H1 (cell line): ENCODE results near the gene MOB3B. TPM values are rescaled to one million over a fixed set of nuclear protein-coding genes. Genes with fewer than 3 reads are reported as not detected.

Experiments used
- BRCA1 ChIP-seq: IDR thresholded peaks from 2 replicates; pipeline ENCODE4 v1.6.1; 2012; ENCODE audit warnings: low read depth, low read length, improper control_type of control experiment
- CTBP2 ChIP-seq: IDR thresholded peaks from 2 replicates; pipeline ENCODE4 v1.7.0; 2011; ENCODE audit warnings: borderline replicate concordance, mild to moderate bottlenecking, moderate library complexity, mixed read lengths, low read length; ENCODE audit not compliant: insufficient read depth, insufficient read length
- EGR1 ChIP-seq: IDR thresholded peaks from 2 replicates; pipeline ENCODE4 v1.6.1; 2011; ENCODE audit warnings: low read depth, low read length, borderline replicate concordance
- NANOG ChIP-seq: IDR thresholded peaks from 2 replicates; pipeline ENCODE4 v1.6.1; 2011; ENCODE audit warnings: low read length, low read depth, mild to moderate bottlenecking, inconsistent platforms; ENCODE audit not compliant: insufficient read depth, poor library complexity, severe bottlenecking
- SIN3A ChIP-seq, 2 experiments: IDR thresholded peaks in 1 of 2; conservative IDR thresholded peaks in 1 of 2; 2 replicates each; pipeline ENCODE4 v1.6.1; 2011 to 2012; ENCODE audit warnings: low read length in 2 of 2, improper control_type of control experiment in 1 of 2, low read depth in 1 of 2, mild to moderate bottlenecking in 1 of 2
- TBP ChIP-seq: IDR thresholded peaks from 2 replicates; pipeline ENCODE4 v1.6.1; 2011; ENCODE audit warnings: low read depth, low read length, improper control_type of control experiment
- TEAD4 ChIP-seq: IDR thresholded peaks from 2 replicates; pipeline ENCODE4 v1.6.1; 2012; ENCODE audit warnings: low read depth, low read length, inconsistent platforms, mixed read lengths
- polyA plus RNA-seq, 7 experiments: library from polyadenylated mRNA; depleted of rRNA in 3 of 7; stranded (reverse) in 5 of 7; unstranded in 2 of 7; fragments of >200 nt in 5 of 7; fragments of 200-250 nt in 2 of 7; gene quantifications; 1 replicate in 5 of 7; 2 replicates in 1 of 7; 4 replicates in 1 of 7; pipeline versions ENCODE4 v1.2.1 to v1.2.3, GENCODE V29; 2011 to 2013; ENCODE audit warnings: missing spikeins in 2 of 7, mixed read lengths in 2 of 7
- total RNA-seq: library from RNA; stranded (reverse); fragmentation: NEBNext Ultra II Directional; extraction: Animal tissue kit (Norgen Biotek cat#: 25700); gene quantifications from 2 replicates; pipeline ENCODE4 v1.2.1, GENCODE V29; 2021
- TF ChIP-seq, protein P1 (sequence below): fragments of 300-600 bp; sonication (generic); IDR thresholded peaks from 2 replicates; pipeline ENCODE4 v1.7.1; 2012; ENCODE audit warnings: low read length, moderate library complexity, mild to moderate bottlenecking, inconsistent platforms; ENCODE audit not compliant: insufficient replicate concordance

MOB3B gene
- total and polyA plus RNA-seq, 2 of the 8 experiments (the other 6 are each of a cell fraction or from before 2014, with no cell fraction given), result 12.7 to 16.1 TPM

DNA sequence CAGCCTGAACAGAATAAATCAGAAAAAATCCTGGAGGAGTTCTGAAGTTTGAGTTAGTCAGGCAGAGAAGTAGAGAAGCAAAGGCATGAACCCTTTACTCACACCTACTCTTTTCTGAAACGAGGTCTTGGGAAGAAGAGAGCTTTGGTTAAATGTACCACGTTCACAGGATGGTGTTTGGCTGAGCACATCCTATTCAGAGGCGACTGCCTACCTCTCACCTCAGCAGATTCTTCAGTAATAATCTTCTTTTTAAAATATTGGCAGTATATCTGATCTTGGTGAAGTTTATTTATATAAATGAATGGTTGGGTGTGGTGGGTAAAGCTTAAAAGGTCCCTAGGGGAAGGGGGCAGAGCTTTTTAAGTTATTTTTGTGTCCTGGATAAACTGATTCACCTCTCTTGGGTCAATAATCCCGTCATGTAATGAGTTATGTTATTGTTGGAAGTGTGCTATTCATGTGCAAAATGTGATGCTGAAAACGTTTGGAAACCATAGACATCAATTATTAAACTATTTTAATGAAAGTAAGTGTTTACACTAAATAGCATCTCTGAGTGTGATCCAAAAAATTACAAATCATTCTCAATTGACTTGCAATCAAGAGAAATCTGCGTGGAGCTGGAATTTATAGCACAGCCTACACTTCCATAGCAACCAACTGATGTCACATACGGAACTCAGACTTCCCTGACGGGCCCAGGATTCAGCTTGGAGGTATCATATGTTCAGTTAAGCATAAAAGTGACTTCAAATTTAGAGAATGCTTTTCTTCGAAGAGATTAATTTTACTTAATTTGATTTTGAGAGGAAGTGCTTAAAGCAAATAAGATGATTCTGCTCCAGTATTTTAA is 138.3 kb downstream of the MOB3B start (continued):
- TF ChIP-seq, protein P1, sequence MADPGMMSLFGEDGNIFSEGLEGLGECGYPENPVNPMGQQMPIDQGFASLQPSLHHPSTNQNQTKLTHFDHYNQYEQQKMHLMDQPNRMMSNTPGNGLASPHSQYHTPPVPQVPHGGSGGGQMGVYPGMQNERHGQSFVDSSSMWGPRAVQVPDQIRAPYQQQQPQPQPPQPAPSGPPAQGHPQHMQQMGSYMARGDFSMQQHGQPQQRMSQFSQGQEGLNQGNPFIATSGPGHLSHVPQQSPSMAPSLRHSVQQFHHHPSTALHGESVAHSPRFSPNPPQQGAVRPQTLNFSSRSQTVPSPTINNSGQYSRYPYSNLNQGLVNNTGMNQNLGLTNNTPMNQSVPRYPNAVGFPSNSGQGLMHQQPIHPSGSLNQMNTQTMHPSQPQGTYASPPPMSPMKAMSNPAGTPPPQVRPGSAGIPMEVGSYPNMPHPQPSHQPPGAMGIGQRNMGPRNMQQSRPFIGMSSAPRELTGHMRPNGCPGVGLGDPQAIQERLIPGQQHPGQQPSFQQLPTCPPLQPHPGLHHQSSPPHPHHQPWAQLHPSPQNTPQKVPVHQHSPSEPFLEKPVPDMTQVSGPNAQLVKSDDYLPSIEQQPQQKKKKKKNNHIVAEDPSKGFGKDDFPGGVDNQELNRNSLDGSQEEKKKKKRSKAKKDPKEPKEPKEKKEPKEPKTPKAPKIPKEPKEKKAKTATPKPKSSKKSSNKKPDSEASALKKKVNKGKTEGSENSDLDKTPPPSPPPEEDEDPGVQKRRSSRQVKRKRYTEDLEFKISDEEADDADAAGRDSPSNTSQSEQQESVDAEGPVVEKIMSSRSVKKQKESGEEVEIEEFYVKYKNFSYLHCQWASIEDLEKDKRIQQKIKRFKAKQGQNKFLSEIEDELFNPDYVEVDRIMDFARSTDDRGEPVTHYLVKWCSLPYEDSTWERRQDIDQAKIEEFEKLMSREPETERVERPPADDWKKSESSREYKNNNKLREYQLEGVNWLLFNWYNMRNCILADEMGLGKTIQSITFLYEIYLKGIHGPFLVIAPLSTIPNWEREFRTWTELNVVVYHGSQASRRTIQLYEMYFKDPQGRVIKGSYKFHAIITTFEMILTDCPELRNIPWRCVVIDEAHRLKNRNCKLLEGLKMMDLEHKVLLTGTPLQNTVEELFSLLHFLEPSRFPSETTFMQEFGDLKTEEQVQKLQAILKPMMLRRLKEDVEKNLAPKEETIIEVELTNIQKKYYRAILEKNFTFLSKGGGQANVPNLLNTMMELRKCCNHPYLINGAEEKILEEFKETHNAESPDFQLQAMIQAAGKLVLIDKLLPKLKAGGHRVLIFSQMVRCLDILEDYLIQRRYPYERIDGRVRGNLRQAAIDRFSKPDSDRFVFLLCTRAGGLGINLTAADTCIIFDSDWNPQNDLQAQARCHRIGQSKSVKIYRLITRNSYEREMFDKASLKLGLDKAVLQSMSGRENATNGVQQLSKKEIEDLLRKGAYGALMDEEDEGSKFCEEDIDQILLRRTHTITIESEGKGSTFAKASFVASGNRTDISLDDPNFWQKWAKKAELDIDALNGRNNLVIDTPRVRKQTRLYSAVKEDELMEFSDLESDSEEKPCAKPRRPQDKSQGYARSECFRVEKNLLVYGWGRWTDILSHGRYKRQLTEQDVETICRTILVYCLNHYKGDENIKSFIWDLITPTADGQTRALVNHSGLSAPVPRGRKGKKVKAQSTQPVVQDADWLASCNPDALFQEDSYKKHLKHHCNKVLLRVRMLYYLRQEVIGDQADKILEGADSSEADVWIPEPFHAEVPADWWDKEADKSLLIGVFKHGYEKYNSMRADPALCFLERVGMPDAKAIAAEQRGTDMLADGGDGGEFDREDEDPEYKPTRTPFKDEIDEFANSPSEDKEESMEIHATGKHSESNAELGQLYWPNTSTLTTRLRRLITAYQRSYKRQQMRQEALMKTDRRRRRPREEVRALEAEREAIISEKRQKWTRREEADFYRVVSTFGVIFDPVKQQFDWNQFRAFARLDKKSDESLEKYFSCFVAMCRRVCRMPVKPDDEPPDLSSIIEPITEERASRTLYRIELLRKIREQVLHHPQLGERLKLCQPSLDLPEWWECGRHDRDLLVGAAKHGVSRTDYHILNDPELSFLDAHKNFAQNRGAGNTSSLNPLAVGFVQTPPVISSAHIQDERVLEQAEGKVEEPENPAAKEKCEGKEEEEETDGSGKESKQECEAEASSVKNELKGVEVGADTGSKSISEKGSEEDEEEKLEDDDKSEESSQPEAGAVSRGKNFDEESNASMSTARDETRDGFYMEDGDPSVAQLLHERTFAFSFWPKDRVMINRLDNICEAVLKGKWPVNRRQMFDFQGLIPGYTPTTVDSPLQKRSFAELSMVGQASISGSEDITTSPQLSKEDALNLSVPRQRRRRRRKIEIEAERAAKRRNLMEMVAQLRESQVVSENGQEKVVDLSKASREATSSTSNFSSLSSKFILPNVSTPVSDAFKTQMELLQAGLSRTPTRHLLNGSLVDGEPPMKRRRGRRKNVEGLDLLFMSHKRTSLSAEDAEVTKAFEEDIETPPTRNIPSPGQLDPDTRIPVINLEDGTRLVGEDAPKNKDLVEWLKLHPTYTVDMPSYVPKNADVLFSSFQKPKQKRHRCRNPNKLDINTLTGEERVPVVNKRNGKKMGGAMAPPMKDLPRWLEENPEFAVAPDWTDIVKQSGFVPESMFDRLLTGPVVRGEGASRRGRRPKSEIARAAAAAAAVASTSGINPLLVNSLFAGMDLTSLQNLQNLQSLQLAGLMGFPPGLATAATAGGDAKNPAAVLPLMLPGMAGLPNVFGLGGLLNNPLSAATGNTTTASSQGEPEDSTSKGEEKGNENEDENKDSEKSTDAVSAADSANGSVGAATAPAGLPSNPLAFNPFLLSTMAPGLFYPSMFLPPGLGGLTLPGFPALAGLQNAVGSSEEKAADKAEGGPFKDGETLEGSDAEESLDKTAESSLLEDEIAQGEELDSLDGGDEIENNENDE, result no peak
- no peak for TF ChIP-seq TBP
- TF ChIP-seq SIN3A (conservative IDR thresholded peaks at IDR 0.05 in 1 of 2, IDR thresholded peaks at IDR 0.05 in 1 of 2; ENCODE audit: low read depth in 1 of 2, low read length in 2 of 2), result no peak
- TF ChIP-seq EGR1, result no peak
- no peak for TF ChIP-seq BRCA1
- TF ChIP-seq NANOG, result no peak
- no peak for TF ChIP-seq CTBP2
- TF ChIP-seq TEAD4, result no peak
